Germinal center (tissue), 1 donor: ENCODE data around the gene LPCAT1.
"Not testable (repeated sequence)": the region's sequence is repeated elsewhere in the genome, so short reads cannot be mapped to it uniquely, and the experiment has no call there.

Experiments used
- DNase-seq: peaks from one replicate; pipeline ENCODE4 v3.0.0; 2012; ENCODE audit warnings: mixed read lengths, low spot score

LPCAT1 gene

GRCh38 chr5:1521671-1522600 lies 1.8 kb downstream of the LPCAT1 start:
- DNase-seq: no peak

GRCh38 chr5:1520791-1521453 lies 2.8 kb downstream of the LPCAT1 start:
- no peak for DNase-seq

GRCh38 chr5:1519631-1520210 lies 4.0 kb downstream of the LPCAT1 start:
- DNase-seq: no peak

- no peak for DNase-seq
Observed at GRCh38 chr5:1517838-1518237, 5.9 kb downstream of the LPCAT1 start.

GRCh38 chr5:1516615-1517601 lies 6.9 kb downstream of the LPCAT1 start:
- no peak for DNase-seq

GRCh38 chr5:1515921-1516571 lies 7.7 kb downstream of the LPCAT1 start:
- DNase-seq: no peak

- DNase-seq: no peak
Observed at GRCh38 chr5:1515311-1515920, 8.3 kb downstream of the LPCAT1 start.

- not testable (repeated sequence) for DNase-seq
Observed at GRCh38 chr5:1514819-1515310, 8.9 kb downstream of the LPCAT1 start.

- no peak for DNase-seq
Observed at GRCh38 chr5:1514027-1514818, 9.5 kb downstream of the LPCAT1 start.

GRCh38 chr5:1513326-1514026 lies 10.3 kb downstream of the LPCAT1 start:
- no peak for DNase-seq

- no peak for DNase-seq
Observed at GRCh38 chr5:1512541-1513291, 11.0 kb downstream of the LPCAT1 start.

GRCh38 chr5:1511651-1512540 lies 11.9 kb downstream of the LPCAT1 start:
- DNase-seq: peak; percentile 48

- no peak for DNase-seq
Observed at GRCh38 chr5:1511048-1511447, 12.7 kb downstream of the LPCAT1 start.

GRCh38 chr5:1510631-1511030 lies 13.1 kb downstream of the LPCAT1 start:
- no peak for DNase-seq

- no peak for DNase-seq
Observed at GRCh38 chr5:1510151-1510561, 13.6 kb downstream of the LPCAT1 start.

- no peak for DNase-seq
Observed at GRCh38 chr5:1509346-1510085, 14.2 kb downstream of the LPCAT1 start.
